WTC11 (cell line): ENCODE data around the gene ANKRD13C. TPM values are rescaled to one million over a fixed set of nuclear protein-coding genes. Genes with fewer than 3 reads are reported as not detected.

ENCODE experiments used
- ATAC-seq: fragments of 200-7000 bp; cut with Tn5 transposase; 2 replicates; pipeline ENCODE4 v1.10.0; 2021; ENCODE audit warnings: mild to moderate bottlenecking, moderate library complexity
- CTCF ChIA-PET: fragments of 300-600 bp; sonication (Branson Sonifier 250); formaldehyde crosslinking; loops from one replicate; lab custom pipeline; 2021; ENCODE audit warnings: antibody characterized with exemption; lab: Charles Lee
- POLR2A ChIA-PET: fragments of 350-600 bp; sonication (Branson Sonifier 250); formaldehyde crosslinking; loops from one replicate; lab custom pipeline; 2021; ENCODE audit warnings: antibody characterized with exemption; lab: Charles Lee
- DNase-seq: peaks from one replicate; pipeline ENCODE4 v3.0.0; 2021; ENCODE audit warnings: low spot score
- H3K27ac Mint-ChIP-seq: 2 replicates; pipeline ENCODE4 v1.8.0; 2021; ENCODE audit warnings: mixed read lengths
- H3K27me3 Mint-ChIP-seq: 2 replicates; pipeline ENCODE4 v1.8.0; 2021; ENCODE audit warnings: low read depth, mild to moderate bottlenecking, moderate library complexity, mixed read lengths
- H3K36me3 Mint-ChIP-seq: 2 replicates; pipeline ENCODE4 v1.8.0; 2021; ENCODE audit warnings: mixed read lengths
- H3K4me1 Mint-ChIP-seq: 2 replicates; pipeline ENCODE4 v1.8.0; 2022; ENCODE audit warnings: mixed read lengths
- H3K4me3 Mint-ChIP-seq: 2 replicates; pipeline ENCODE4 v1.8.0; 2021; ENCODE audit warnings: mild to moderate bottlenecking, moderate library complexity, mixed read lengths
- H3K9me3 Mint-ChIP-seq: 2 replicates; pipeline ENCODE4 v1.8.0; 2021; ENCODE audit warnings: mixed read lengths
- ETV6 ChIP-seq: sonication (generic); formaldehyde crosslinking; IDR thresholded peaks from 2 replicates; pipeline ENCODE4 v1.8.1; 2022; ENCODE audit warnings: mild to moderate bottlenecking, missing genetic modification reagents
- GRHL2 ChIP-seq: fragments of 250-450 bp; sonication (Bioruptor Pico); IDR thresholded peaks from 2 replicates; pipeline ENCODE4 v1.8.0; 2022; ENCODE audit warnings: mild to moderate bottlenecking, moderate library complexity; ENCODE audit not compliant: insufficient replicate concordance, severe bottlenecking
- GTF2I ChIP-seq: fragments of 250-450 bp; sonication (Bioruptor Pico); conservative IDR thresholded peaks from 2 replicates; pipeline ENCODE4 v1.4.0; 2021; ENCODE audit warnings: mild to moderate bottlenecking
- NFE2L1 ChIP-seq: sonication (generic); formaldehyde crosslinking; IDR thresholded peaks from 2 replicates; pipeline ENCODE4 v1.8.1; 2023; ENCODE audit warnings: missing genetic modification reagents
- NR2C2 ChIP-seq: sonication (generic); formaldehyde crosslinking; IDR thresholded peaks from 2 replicates; pipeline ENCODE4 v1.8.0; 2022; ENCODE audit warnings: mild to moderate bottlenecking, missing genetic modification reagents
- NR3C1 ChIP-seq: sonication (generic); formaldehyde crosslinking; conservative IDR thresholded peaks from 2 replicates; pipeline ENCODE4 v1.8.1; 2023; ENCODE audit warnings: low read depth, mild to moderate bottlenecking, missing genetic modification reagents
- RORB ChIP-seq: fragments of 250-450 bp; sonication (Bioruptor Pico); IDR thresholded peaks from 2 replicates; pipeline ENCODE4 v1.9.0; 2021; ENCODE audit warnings: mild to moderate bottlenecking
- SOX15 ChIP-seq: fragments of 250-450 bp; sonication (Bioruptor Pico); IDR thresholded peaks from 2 replicates; pipeline ENCODE4 v1.9.0; 2021; ENCODE audit warnings: mild to moderate bottlenecking
- ZNF263 ChIP-seq: sonication (generic); formaldehyde crosslinking; IDR thresholded peaks from 2 replicates; pipeline ENCODE4 v1.8.1; 2022; ENCODE audit warnings: low read depth, mild to moderate bottlenecking, moderate library complexity, missing genetic modification reagents
- total RNA-seq: library from RNA; stranded (reverse); gene quantifications from 3 replicates; pipeline ENCODE4 v1.2.3, GENCODE V29; 2021
- TF ChIP-seq, protein P1 (sequence below): sonication (generic); formaldehyde crosslinking; IDR thresholded peaks from 2 replicates; pipeline ENCODE4 v1.8.1; 2023; ENCODE audit warnings: mild to moderate bottlenecking, missing genetic modification reagents
- TF ChIP-seq, protein P2 (sequence below): fragments of 250-450 bp; sonication (Bioruptor Pico); IDR thresholded peaks from 2 replicates; pipeline ENCODE4 v1.8.0; 2021; ENCODE audit warnings: mild to moderate bottlenecking
- TF ChIP-seq, protein P3 (sequence below): sonication (generic); formaldehyde crosslinking; IDR thresholded peaks from 2 replicates; pipeline ENCODE4 v1.8.0; 2023; ENCODE audit warnings: missing genetic modification reagents, mild to moderate bottlenecking, borderline replicate concordance

ANKRD13C gene
- total RNA-seq, 1 experiment from 2014 or later: 22.5 TPM

DNA sequence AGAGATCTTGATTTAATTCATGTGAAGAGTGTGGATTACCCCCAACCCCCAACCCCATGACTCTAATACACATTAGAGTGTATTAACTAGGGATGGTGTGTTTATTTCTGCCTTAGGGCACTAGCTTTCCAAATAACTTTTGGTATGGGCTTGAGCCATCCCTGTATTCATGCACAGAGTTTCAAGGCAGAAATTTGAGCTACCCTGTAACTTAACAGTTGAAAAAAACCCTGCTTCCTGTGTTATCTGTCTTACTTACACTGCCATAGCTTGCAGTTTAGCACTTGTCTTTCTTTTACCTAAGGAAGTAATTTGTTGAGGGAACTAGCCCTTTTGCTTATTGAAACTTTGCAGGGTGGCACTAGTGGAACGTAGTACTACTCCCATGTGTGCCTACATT lies 127.1 kb downstream of the ANKRD13C start:
- ChIA-PET CTCF (no interaction called here), POLR2A (no interaction called here)
- Mint-ChIP-seq H3K36me3 (peaks cover 63% of the 10 kb centered on the region), H3K27ac (no peak overlapping the region; the same call in 1 of the 2 replicates), H3K9me3 (no peaks in the 10 kb centered on the region), H3K27me3 (no peaks in the 10 kb centered on the region), H3K4me3 (no peak overlapping the region), H3K4me1 (peaks cover 34% of the 10 kb centered on the region)
- TF ChIP-seq ZNF263: no peak
- TF ChIP-seq, protein P1, sequence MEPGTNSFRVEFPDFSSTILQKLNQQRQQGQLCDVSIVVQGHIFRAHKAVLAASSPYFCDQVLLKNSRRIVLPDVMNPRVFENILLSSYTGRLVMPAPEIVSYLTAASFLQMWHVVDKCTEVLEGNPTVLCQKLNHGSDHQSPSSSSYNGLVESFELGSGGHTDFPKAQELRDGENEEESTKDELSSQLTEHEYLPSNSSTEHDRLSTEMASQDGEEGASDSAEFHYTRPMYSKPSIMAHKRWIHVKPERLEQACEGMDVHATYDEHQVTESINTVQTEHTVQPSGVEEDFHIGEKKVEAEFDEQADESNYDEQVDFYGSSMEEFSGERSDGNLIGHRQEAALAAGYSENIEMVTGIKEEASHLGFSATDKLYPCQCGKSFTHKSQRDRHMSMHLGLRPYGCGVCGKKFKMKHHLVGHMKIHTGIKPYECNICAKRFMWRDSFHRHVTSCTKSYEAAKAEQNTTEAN: no peak
- TF ChIP-seq, protein P2, sequence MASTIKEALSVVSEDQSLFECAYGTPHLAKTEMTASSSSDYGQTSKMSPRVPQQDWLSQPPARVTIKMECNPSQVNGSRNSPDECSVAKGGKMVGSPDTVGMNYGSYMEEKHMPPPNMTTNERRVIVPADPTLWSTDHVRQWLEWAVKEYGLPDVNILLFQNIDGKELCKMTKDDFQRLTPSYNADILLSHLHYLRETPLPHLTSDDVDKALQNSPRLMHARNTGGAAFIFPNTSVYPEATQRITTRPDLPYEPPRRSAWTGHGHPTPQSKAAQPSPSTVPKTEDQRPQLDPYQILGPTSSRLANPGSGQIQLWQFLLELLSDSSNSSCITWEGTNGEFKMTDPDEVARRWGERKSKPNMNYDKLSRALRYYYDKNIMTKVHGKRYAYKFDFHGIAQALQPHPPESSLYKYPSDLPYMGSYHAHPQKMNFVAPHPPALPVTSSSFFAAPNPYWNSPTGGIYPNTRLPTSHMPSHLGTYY (CRISPR knock-in tag): no peak
- DNase-seq: no peak
- ATAC-seq: no peak

DNA sequence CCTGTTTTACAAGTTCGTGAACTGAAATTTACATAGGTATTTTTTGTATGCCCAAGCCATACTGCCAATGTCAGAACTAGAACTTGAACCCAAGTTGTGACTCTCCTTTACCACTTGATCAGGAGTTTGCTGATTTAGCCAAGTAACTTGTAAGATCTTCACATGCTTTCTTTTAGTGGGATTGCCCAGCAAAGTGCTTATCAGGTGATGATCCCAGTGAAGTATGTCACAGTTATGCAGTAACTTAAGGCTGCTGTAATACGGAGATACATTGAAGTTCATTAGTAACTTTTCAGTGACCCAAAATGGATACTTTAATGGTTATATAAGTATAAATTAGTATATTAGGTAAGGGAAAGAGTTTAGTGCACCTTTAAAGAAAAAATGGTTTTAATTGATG lies 129.6 kb downstream of the ANKRD13C start:
- peak overlapping the region; percentile 69; the same call in 1 of the 2 replicates for H3K27ac Mint-ChIP-seq

DNA sequence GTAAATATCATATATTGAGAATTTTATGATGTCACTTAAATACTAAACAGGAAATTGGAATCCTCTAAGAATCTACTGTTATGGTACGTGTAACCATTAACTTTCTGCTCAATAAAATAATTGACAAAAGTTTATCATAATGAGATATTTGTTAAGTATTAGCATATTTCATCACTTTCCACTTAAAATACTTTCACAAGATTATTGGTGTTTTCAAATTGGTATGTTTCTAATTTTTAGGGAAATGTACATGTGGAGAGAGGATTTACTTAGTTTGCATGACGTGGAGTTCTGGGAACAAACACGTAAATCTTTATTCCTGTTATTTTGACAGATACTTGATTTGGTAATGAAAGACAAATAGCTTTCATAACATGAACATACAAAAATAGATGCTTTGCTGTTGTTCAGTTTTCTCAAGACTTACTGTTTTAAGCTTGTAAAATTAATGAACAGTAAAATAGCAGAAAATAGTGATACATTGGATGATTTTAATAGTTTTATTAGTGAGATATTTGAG lies 131.7 kb downstream of the ANKRD13C start:
- CTCF ChIA-PET: interaction anchor here (0.5 kb wide), 1 partner anchor 66 kb away, joined by 3 read pairs; no protein-coding TSS in a partner anchor
- ATAC-seq: no peak
- Mint-ChIP-seq H3K9me3 (no peaks in the 10 kb centered on the region), H3K36me3 (peaks cover 33% of the 10 kb centered on the region)
- TF ChIP-seq GRHL2 (CRISPR knock-in tag) (no peak), SOX15 (CRISPR knock-in tag) (no peak), RORB (CRISPR knock-in tag) (no peak), ETV6 (CRISPR knock-in tag) (no peak), GTF2I (no peak), NR3C1 (CRISPR knock-in tag) (no peak), NR2C2 (CRISPR knock-in tag) (no peak)
- TF ChIP-seq, all 79 proteins: peak for 0
- Mint-ChIP-seq H3K4me3 (peak overlapping the region; percentile 88), H3K4me1 (peaks cover 42% of the 10 kb centered on the region), H3K27ac (peak overlapping the region; percentile 87), H3K27me3 (no peaks in the 10 kb centered on the region)
- DNase-seq: no peak
- POLR2A ChIA-PET: no interaction called here

More for the DNA sequence above, 129.6 kb downstream of the ANKRD13C start:
- POLR2A ChIA-PET: no interaction called here
- TF ChIP-seq NFE2L1 (CRISPR knock-in tag) (no peak), ETV6 (CRISPR knock-in tag) (no peak)
- TF ChIP-seq, protein P3, sequence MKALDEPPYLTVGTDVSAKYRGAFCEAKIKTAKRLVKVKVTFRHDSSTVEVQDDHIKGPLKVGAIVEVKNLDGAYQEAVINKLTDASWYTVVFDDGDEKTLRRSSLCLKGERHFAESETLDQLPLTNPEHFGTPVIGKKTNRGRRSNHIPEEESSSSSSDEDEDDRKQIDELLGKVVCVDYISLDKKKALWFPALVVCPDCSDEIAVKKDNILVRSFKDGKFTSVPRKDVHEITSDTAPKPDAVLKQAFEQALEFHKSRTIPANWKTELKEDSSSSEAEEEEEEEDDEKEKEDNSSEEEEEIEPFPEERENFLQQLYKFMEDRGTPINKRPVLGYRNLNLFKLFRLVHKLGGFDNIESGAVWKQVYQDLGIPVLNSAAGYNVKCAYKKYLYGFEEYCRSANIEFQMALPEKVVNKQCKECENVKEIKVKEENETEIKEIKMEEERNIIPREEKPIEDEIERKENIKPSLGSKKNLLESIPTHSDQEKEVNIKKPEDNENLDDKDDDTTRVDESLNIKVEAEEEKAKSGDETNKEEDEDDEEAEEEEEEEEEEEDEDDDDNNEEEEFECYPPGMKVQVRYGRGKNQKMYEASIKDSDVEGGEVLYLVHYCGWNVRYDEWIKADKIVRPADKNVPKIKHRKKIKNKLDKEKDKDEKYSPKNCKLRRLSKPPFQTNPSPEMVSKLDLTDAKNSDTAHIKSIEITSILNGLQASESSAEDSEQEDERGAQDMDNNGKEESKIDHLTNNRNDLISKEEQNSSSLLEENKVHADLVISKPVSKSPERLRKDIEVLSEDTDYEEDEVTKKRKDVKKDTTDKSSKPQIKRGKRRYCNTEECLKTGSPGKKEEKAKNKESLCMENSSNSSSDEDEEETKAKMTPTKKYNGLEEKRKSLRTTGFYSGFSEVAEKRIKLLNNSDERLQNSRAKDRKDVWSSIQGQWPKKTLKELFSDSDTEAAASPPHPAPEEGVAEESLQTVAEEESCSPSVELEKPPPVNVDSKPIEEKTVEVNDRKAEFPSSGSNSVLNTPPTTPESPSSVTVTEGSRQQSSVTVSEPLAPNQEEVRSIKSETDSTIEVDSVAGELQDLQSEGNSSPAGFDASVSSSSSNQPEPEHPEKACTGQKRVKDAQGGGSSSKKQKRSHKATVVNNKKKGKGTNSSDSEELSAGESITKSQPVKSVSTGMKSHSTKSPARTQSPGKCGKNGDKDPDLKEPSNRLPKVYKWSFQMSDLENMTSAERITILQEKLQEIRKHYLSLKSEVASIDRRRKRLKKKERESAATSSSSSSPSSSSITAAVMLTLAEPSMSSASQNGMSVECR (CRISPR knock-in tag): no peak
- TF ChIP-seq, all 79 proteins: peak for 0
- DNase-seq (no peak), ATAC-seq (no peak)
- Mint-ChIP-seq H3K36me3 (peaks cover 46% of the 10 kb centered on the region), H3K4me3 (no peak overlapping the region), H3K4me1 (peaks cover 42% of the 10 kb centered on the region), H3K27me3 (no peaks in the 10 kb centered on the region), H3K9me3 (no peaks in the 10 kb centered on the region)
- CTCF ChIA-PET: no interaction called here
